Measurements from ENCODE around the gene DEPDC5. TPM values are rescaled to one million over a fixed set of nuclear protein-coding genes. Genes with fewer than 3 reads are reported as not detected.

DEPDC5 gene
- total and polyA plus RNA-seq, 2 of the 8 experiments (the other 6 are each of a cell fraction or from before 2014, with no cell fraction given), result 18.3 to 26.5 TPM

- no peak overlapping the region for H3K18ac ChIP-seq (ENCODE audit: extremely low read depth, low read length)
- no peak for FAIRE-seq
- 87% methylated on average over 6 of the region's 6 CpGs; no CpG with 5 or more reads in 1 of the 2 experiments for WGBS, 2 experiments (ENCODE audit: extremely low coverage in 1 of 2, insufficient coverage in 1 of 2, insufficient read length in 1 of 2, insufficient replicate concordance in 2 of 2, low coverage in 1 of 2, low lambda C conversion rate in 2 of 2, missing lambda C conversion rate in 1 of 2)
- H3K23ac ChIP-seq (ENCODE audit: insufficient read length), result no peak overlapping the region
- CTCF ChIA-PET (ENCODE audit: partially characterized antibody), result interaction anchor here (0.9 kb wide), 1 partner anchor 16 kb away, joined by 3 read pairs; no protein-coding TSS in a partner anchor
- H2BK15ac ChIP-seq (ENCODE audit: low read length), result no peak overlapping the region
- H3K56ac ChIP-seq (replicated peaks; ENCODE audit: insufficient read length, low read depth, low read length), result no peak overlapping the region
- no peak overlapping the region for H2BK20ac ChIP-seq (ENCODE audit: low read length)
- no peak overlapping the region for H2BK12ac ChIP-seq (ENCODE audit: low read depth, low read length)
- no peak overlapping the region for H4K5ac ChIP-seq (ENCODE audit: insufficient read length, low read depth, low read length)
- H3K9ac ChIP-seq (replicated peaks in 1 of 4; ENCODE audit: extremely low read depth in 1 of 4, low read depth in 3 of 4, low read length in 3 of 4), result no peak overlapping the region
- no peak overlapping the region for H2AK5ac ChIP-seq (ENCODE audit: low read depth, low read length)
- H3K4ac ChIP-seq (replicated peaks; ENCODE audit: insufficient read length, low read depth, low read length), result no peak overlapping the region
- H4K91ac ChIP-seq (replicated peaks; ENCODE audit: insufficient read length, low read length), result no peak overlapping the region
- no peaks in the 10 kb centered on the region for H3K79me1 ChIP-seq (ENCODE audit: low read depth, low read length)
- no peaks in the 10 kb centered on the region for H3K23me2 ChIP-seq (ENCODE audit: low read depth, low read length)
- no peaks in the 10 kb centered on the region for H3K4me1 ChIP-seq (replicated peaks in 1 of 4; ENCODE audit: control insufficient read depth in 3 of 4, insufficient read depth in 4 of 4, low read length in 3 of 4)
- H3K27me3 ChIP-seq (replicated peaks in 1 of 4; ENCODE audit: control insufficient read depth in 3 of 4, extremely low read depth in 1 of 4, insufficient read depth in 3 of 4, low read length in 3 of 4), result no peaks in the 10 kb centered on the region
- no peaks in the 10 kb centered on the region for H3K79me2 ChIP-seq (ENCODE audit: control insufficient read depth in 1 of 2, insufficient read depth in 2 of 2, low read length in 2 of 2)
- H2BK120ac ChIP-seq (replicated peaks; ENCODE audit: low read depth, low read length), result no peak overlapping the region
- H4K8ac ChIP-seq (ENCODE audit: extremely low read depth, insufficient read depth, low read length), result no peak overlapping the region
- no peak overlapping the region for H2BK5ac ChIP-seq (ENCODE audit: low read depth, low read length)
- H3K27ac ChIP-seq (ENCODE audit: low read depth, low read length), result no peak overlapping the region
- no peak for DNase-seq (ENCODE audit: low read depth in 1 of 2, low spot score in 2 of 2)
- H3K4me2 ChIP-seq (ENCODE audit: insufficient read depth in 1 of 2, low read depth in 2 of 2, low read length in 2 of 2), result no peak overlapping the region
- POLR2A ChIA-PET (ENCODE audit: partially characterized antibody), result no interaction called here
- H3K4me3 ChIP-seq (ENCODE audit: extremely low read depth in 1 of 4, insufficient read depth in 2 of 4, low read depth in 3 of 4, low read length in 4 of 4), result no peak overlapping the region
- H3K9me3 ChIP-seq (ENCODE audit: insufficient read depth in 2 of 2, low read depth in 1 of 2, low read length in 1 of 2), result no peaks in the 10 kb centered on the region
- peaks cover 0 to 3% (median 0%) of the 10 kb centered on the region in 4 experiments; a peak in 1 of 8 replicates for H3K36me3 ChIP-seq (ENCODE audit: control insufficient read depth in 2 of 4, insufficient read depth in 4 of 4, low read length in 3 of 4)
- no peaks in the 10 kb centered on the region for H4K20me1 ChIP-seq (replicated peaks in 1 of 2; ENCODE audit: control insufficient read depth in 1 of 2, insufficient read depth in 2 of 2, low read length in 2 of 2)
- H3K14ac ChIP-seq (ENCODE audit: insufficient read length), result no peak overlapping the region
- no peak overlapping the region for H2AFZ ChIP-seq (ENCODE audit: low read length)
- TF ChIP-seq TBP (IDR thresholded peaks at IDR 0.05; ENCODE audit: low read depth, low read length) (no peak), KDM4A (IDR thresholded peaks at IDR 0.05; ENCODE audit: low read depth, low read length, severe bottlenecking) (no peak), GABPA (IDR thresholded peaks at IDR 0.05; ENCODE audit: borderline replicate concordance, insufficient read depth, low read length) (no peak), CBX5 (IDR thresholded peaks at IDR 0.05; ENCODE audit: low read depth, low read length) (no peak), SP4 (IDR thresholded peaks at IDR 0.05; ENCODE audit: low read length) (no peak), SIN3A (conservative IDR thresholded peaks at IDR 0.05 in 1 of 2, IDR thresholded peaks at IDR 0.05 in 1 of 2; ENCODE audit: low read depth in 1 of 2, low read length in 2 of 2) (no peak), MAX (IDR thresholded peaks at IDR 0.05) (no peak), GTF2F1 (IDR thresholded peaks at IDR 0.05; ENCODE audit: borderline replicate concordance, low read depth, low read length) (no peak), KDM1A (IDR thresholded peaks at IDR 0.05; ENCODE audit: borderline replicate concordance, low read length) (no peak), JUN (IDR thresholded peaks at IDR 0.05; ENCODE audit: low read depth, low read length) (no peak), TEAD4 (IDR thresholded peaks at IDR 0.05; ENCODE audit: low read depth, low read length) (no peak), RXRA (IDR thresholded peaks at IDR 0.05; ENCODE audit: insufficient read depth, low read depth, low read length) (no peak), SAP30 (IDR thresholded peaks at IDR 0.05; ENCODE audit: insufficient read depth, insufficient replicate concordance, low read length) (no peak)
Observed at GRCh38 chr22:31883989-31884388, 130.2 kb downstream of the DEPDC5 start.
